Natural killer cell (primary cell): Measurements from ENCODE around the gene NFIB. TPM values are rescaled to one million over a fixed set of nuclear protein-coding genes. Genes with fewer than 3 reads are reported as not detected.

Experiments used
- ATAC-seq, 3 donors: fragments of 150-1000 bp in 2 of 3; fragments of 200-7000 bp in 1 of 3; cut with Tn5 transposase; 1 replicate in 1 of 3; 2 replicates in 2 of 3; pipeline ENCODE4 v1.10.0; 2021; ENCODE audit warnings: mild to moderate bottlenecking in 2 of 3, moderate library complexity in 2 of 3
- DNase-seq, 2 donors: peaks; one replicate each; pipeline versions ENCODE4 v3.0.0 to v3.0.0-alpha.2; 2013 to 2021; ENCODE audit warnings: mixed read lengths in 1 of 2
- H3K27ac ChIP-seq: one replicate; pipeline ENCODE4 v1.5.1; 2013; ENCODE audit warnings: mild to moderate bottlenecking, low read length
- H3K27me3 ChIP-seq: one replicate; pipeline ENCODE4 v1.6.1; 2013; ENCODE audit warnings: low read length; ENCODE audit not compliant: control insufficient read depth, insufficient read depth
- H3K36me3 ChIP-seq: one replicate; pipeline ENCODE4 v1.6.1; 2013; ENCODE audit warnings: low read length; ENCODE audit not compliant: control insufficient read depth, insufficient read depth
- H3K4me1 ChIP-seq: one replicate; pipeline ENCODE4 v1.6.1; 2013; ENCODE audit warnings: low read length; ENCODE audit not compliant: control insufficient read depth, insufficient read depth
- H3K4me3 ChIP-seq: one replicate; pipeline ENCODE4 v1.5.1; 2013; ENCODE audit warnings: low read length
- H3K9me3 ChIP-seq: one replicate; pipeline ENCODE4 v1.6.1; 2013; ENCODE audit warnings: low read length; ENCODE audit not compliant: control insufficient read depth, insufficient read depth
- H3K27ac Mint-ChIP-seq, 2 donors: one replicate each; pipeline ENCODE4 v1.8.0; 2022; ENCODE audit warnings: mild to moderate bottlenecking in 2 of 2, mixed read lengths in 2 of 2, moderate library complexity in 1 of 2
- H3K27me3 Mint-ChIP-seq, 2 donors: one replicate each; pipeline ENCODE4 v1.8.0; 2022; ENCODE audit warnings: low read depth in 2 of 2, mixed read lengths in 2 of 2
- H3K36me3 Mint-ChIP-seq: one replicate; pipeline ENCODE4 v1.8.0; 2022; ENCODE audit warnings: mixed read lengths
- H3K4me1 Mint-ChIP-seq, 2 donors: one replicate each; pipeline ENCODE4 v1.8.0; 2022; ENCODE audit warnings: mixed read lengths in 2 of 2
- H3K4me3 Mint-ChIP-seq: one replicate; pipeline ENCODE4 v1.8.0; 2022; ENCODE audit warnings: mild to moderate bottlenecking, moderate library complexity, mixed read lengths
- H3K9me3 Mint-ChIP-seq, 2 donors: one replicate each; pipeline ENCODE4 v1.8.0; 2022; ENCODE audit warnings: mixed read lengths in 2 of 2
- WGBS: methylation state at CpG from one replicate; pipeline ENCODE4 v1.1.7; 2013; ENCODE audit warnings: missing lambda C conversion rate; ENCODE audit not compliant: insufficient coverage; 5-methylcytosine and 5-hydroxymethylcytosine counted together
- intact Hi-C: fragments of 100-400 bp; cut with micrococcal nuclease; formaldehyde crosslinking; loops from one replicate; pipeline ENCODE4 v1.14.2; 2022
- total RNA-seq, 4 donors: library from RNA; stranded (reverse); fragments of 120-200 nt in 1 of 4; gene quantifications; one replicate each; pipeline versions ENCODE4 v1.2.3 to v1.2.4, GENCODE V29; 2013 to 2022
- TF ChIP-seq, protein P1 (sequence below): fragments of 200-600 bp; IDR thresholded peaks from one replicate; pipeline ENCODE4 v1.8.0; 2022; ENCODE audit warnings: antibody characterized with exemption

Gene NFIB
- total RNA-seq, 3 donors from 2014 or later (not counting 1 experiment from before 2014, with no cell fraction given), result 0.20 to 0.21 TPM; not detected in 1

DNA sequence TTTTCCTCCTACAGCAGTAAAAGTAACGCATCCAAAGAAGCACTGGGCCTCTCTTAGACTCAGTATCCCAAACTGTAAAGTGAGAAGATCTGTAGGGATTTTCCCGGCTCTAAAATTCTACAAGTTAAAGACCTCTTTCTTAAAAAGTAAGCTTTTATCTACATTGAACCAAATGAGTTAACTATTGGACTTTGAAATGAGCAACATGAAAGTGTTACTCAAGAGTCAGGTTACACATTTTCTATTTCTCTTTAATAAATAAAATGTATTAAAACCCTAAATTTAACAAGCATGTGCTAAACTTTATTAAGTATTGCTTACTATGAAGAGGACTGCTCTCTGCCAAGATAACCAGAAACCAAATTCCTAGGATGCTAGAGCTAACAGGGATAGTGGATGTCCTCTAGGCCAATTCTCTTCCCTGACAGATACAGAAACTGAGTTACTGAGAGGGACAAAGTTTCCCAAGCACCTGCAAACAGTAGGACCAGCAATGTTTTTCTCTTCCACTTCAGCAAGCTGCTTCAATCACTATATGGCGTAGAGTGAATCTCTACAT, 21.7 kb downstream of the NFIB start:
- no peaks in the 10 kb centered on the region for H3K9me3 Mint-ChIP-seq
- no peaks in the 10 kb centered on the region for H3K36me3 Mint-ChIP-seq

DNA sequence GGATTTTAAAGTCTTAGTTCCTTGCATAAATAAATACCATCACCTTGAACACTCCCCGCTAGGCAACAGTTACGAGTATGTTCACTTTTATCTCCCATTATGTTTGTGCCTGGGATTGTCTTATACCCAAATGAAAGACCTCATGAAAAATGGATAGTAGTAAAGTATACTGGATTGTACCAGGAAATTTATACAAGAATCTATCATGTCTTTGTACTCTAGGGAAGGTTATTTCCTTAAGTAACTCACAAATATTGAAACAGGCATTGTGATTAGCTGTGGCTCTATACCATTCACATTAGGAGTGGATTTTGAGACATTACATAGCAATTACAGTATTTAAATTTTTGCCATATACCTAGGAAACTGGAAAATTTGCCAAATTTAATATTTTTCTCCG, 24.0 kb downstream of the NFIB start:
- H3K27me3 ChIP-seq, result no peaks in the 10 kb centered on the region
- no peak overlapping the region for H3K27ac ChIP-seq
- DNase-seq (no peak), ATAC-seq (no peak)
- H3K36me3 ChIP-seq, result no peaks in the 10 kb centered on the region
- Mint-ChIP-seq H3K27ac (no peak overlapping the region), H3K4me3 (no peak overlapping the region), H3K4me1 (no peaks in the 10 kb centered on the region), H3K9me3 (no peaks in the 10 kb centered on the region), H3K27me3 (peaks cover 0 to 7% of the 10 kb centered on the region in 2 donors), H3K36me3 (no peaks in the 10 kb centered on the region)
- H3K9me3 ChIP-seq, result no peaks in the 10 kb centered on the region
- intact Hi-C loops, result no loop called here
- H3K4me3 ChIP-seq, result no peak overlapping the region
- TF ChIP-seq, protein P1, sequence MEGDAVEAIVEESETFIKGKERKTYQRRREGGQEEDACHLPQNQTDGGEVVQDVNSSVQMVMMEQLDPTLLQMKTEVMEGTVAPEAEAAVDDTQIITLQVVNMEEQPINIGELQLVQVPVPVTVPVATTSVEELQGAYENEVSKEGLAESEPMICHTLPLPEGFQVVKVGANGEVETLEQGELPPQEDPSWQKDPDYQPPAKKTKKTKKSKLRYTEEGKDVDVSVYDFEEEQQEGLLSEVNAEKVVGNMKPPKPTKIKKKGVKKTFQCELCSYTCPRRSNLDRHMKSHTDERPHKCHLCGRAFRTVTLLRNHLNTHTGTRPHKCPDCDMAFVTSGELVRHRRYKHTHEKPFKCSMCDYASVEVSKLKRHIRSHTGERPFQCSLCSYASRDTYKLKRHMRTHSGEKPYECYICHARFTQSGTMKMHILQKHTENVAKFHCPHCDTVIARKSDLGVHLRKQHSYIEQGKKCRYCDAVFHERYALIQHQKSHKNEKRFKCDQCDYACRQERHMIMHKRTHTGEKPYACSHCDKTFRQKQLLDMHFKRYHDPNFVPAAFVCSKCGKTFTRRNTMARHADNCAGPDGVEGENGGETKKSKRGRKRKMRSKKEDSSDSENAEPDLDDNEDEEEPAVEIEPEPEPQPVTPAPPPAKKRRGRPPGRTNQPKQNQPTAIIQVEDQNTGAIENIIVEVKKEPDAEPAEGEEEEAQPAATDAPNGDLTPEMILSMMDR, result no peak
- 70% methylated on average over 1 of the region's 3 CpGs for WGBS
- H3K4me1 ChIP-seq, result no peaks in the 10 kb centered on the region

More for the DNA sequence above, 21.7 kb downstream of the NFIB start:
- intact Hi-C loops, result no loop called here
- Mint-ChIP-seq H3K27ac (no peak overlapping the region), H3K4me3 (no peak overlapping the region), H3K27me3 (peaks cover 0 to 7% of the 10 kb centered on the region in 2 donors), H3K4me1 (no peaks in the 10 kb centered on the region)
- no CpG with 5 or more reads among the region's 3 CpGs for WGBS
- Histone ChIP-seq H3K36me3 (no peaks in the 10 kb centered on the region), H3K4me3 (no peak overlapping the region), H3K9me3 (no peaks in the 10 kb centered on the region), H3K4me1 (no peaks in the 10 kb centered on the region), H3K27ac (no peak overlapping the region), H3K27me3 (no peaks in the 10 kb centered on the region)
- TF ChIP-seq, protein P1, result no peak
- ATAC-seq (no peak), DNase-seq (no peak)

- Histone ChIP-seq H3K4me1 (no peaks in the 10 kb centered on the region), H3K4me3 (no peak overlapping the region), H3K27me3 (no peaks in the 10 kb centered on the region), H3K36me3 (no peaks in the 10 kb centered on the region), H3K9me3 (no peaks in the 10 kb centered on the region), H3K27ac (no peak overlapping the region)
- no peak for DNase-seq
- Mint-ChIP-seq H3K4me3 (no peak overlapping the region), H3K9me3 (no peaks in the 10 kb centered on the region), H3K36me3 (no peaks in the 10 kb centered on the region), H3K27me3 (peaks cover 0 to 11% of the 10 kb centered on the region in 2 donors), H3K27ac (no peak overlapping the region), H3K4me1 (no peaks in the 10 kb centered on the region)
- 96% methylated on average over 2 of the region's 4 CpGs for WGBS
- TF ChIP-seq, protein P1, result no peak
- ATAC-seq, result no peak
- intact Hi-C loops, result no loop called here
Measured at GRCh38 chr9:14288433-14288832, 25.5 kb downstream of the NFIB start.

- Mint-ChIP-seq H3K4me1 (no peaks in the 10 kb centered on the region), H3K9me3 (no peaks in the 10 kb centered on the region), H3K27me3 (peaks cover 0 to 8% of the 10 kb centered on the region in 2 donors), H3K36me3 (no peaks in the 10 kb centered on the region), H3K27ac (no peak overlapping the region), H3K4me3 (no peak overlapping the region)
- Histone ChIP-seq H3K36me3 (no peaks in the 10 kb centered on the region), H3K27me3 (no peaks in the 10 kb centered on the region), H3K27ac (no peak overlapping the region), H3K4me1 (no peaks in the 10 kb centered on the region), H3K4me3 (no peak overlapping the region), H3K9me3 (no peaks in the 10 kb centered on the region)
- DNase-seq (no peak), ATAC-seq (no peak)
- TF ChIP-seq, protein P1, result no peak
- intact Hi-C loops, result no loop called here
- WGBS, result 100% methylated on average over 1 of the region's 1 CpG
Measured at GRCh38 chr9:14286121-14286520, 27.8 kb downstream of the NFIB start.
